ENCODE data around the gene EVPL.

Gene EVPL

GRCh38 chr17:76053246-76054111 is 26.4 kb upstream of the EVPL start:
- TF ChIP-seq MAX (IDR thresholded peaks at IDR 0.05; ENCODE audit: low read depth, low read length) (no peak), MYC (IDR thresholded peaks at IDR 0.05; ENCODE audit: low read depth, low read length) (no peak), CTCF (IDR thresholded peaks at IDR 0.05; ENCODE audit: low read depth, low read length) (no peak), POLR2A (IDR thresholded peaks at IDR 0.05; ENCODE audit: extremely low read depth, insufficient read length) (no peak)
- H3K4me3 ChIP-seq (ENCODE audit: low read depth, low read length), result no peak overlapping the region
- peak; percentile 42 for DNase-seq (ENCODE audit: low read depth)

GRCh38 chr17:76051561-76051960 is 24.5 kb upstream of the EVPL start:
- DNase-seq (ENCODE audit: low read depth), result no peak
- no peak for TF ChIP-seq MYC (IDR thresholded peaks at IDR 0.05; ENCODE audit: low read depth, low read length)
- no peak for TF ChIP-seq CTCF (IDR thresholded peaks at IDR 0.05; ENCODE audit: low read depth, low read length)
- no peak for TF ChIP-seq POLR2A (IDR thresholded peaks at IDR 0.05; ENCODE audit: extremely low read depth, insufficient read length)
- TF ChIP-seq MAX (IDR thresholded peaks at IDR 0.05; ENCODE audit: low read depth, low read length), result no peak
- H3K4me3 ChIP-seq (ENCODE audit: low read depth, low read length), result no peak overlapping the region

- no peak for DNase-seq (ENCODE audit: low read depth)
- no peak overlapping the region for H3K4me3 ChIP-seq (ENCODE audit: low read depth, low read length)
- no peak for TF ChIP-seq POLR2A (IDR thresholded peaks at IDR 0.05; ENCODE audit: extremely low read depth, insufficient read length)
- TF ChIP-seq MAX (IDR thresholded peaks at IDR 0.05; ENCODE audit: low read depth, low read length), result no peak
- no peak for TF ChIP-seq CTCF (IDR thresholded peaks at IDR 0.05; ENCODE audit: low read depth, low read length)
- TF ChIP-seq MYC (IDR thresholded peaks at IDR 0.05; ENCODE audit: low read depth, low read length), result no peak
These were observed 23.7 kb upstream of the EVPL start for GRCh38 chr17:76050538-76051467.

GRCh38 chr17:76049836-76050537 is 22.9 kb upstream of the EVPL start:
- DNase-seq (ENCODE audit: low read depth), result no peak
- no peak overlapping the region for H3K4me3 ChIP-seq (ENCODE audit: low read depth, low read length)
- TF ChIP-seq MYC (IDR thresholded peaks at IDR 0.05; ENCODE audit: low read depth, low read length) (no peak), CTCF (IDR thresholded peaks at IDR 0.05; ENCODE audit: low read depth, low read length) (no peak), POLR2A (IDR thresholded peaks at IDR 0.05; ENCODE audit: extremely low read depth, insufficient read length) (no peak), MAX (IDR thresholded peaks at IDR 0.05; ENCODE audit: low read depth, low read length) (no peak)

- TF ChIP-seq MAX (IDR thresholded peaks at IDR 0.05; ENCODE audit: low read depth, low read length), result no peak
- TF ChIP-seq CTCF (IDR thresholded peaks at IDR 0.05; ENCODE audit: low read depth, low read length), result no peak
- TF ChIP-seq POLR2A (IDR thresholded peaks at IDR 0.05; ENCODE audit: extremely low read depth, insufficient read length), result no peak
- no peak for TF ChIP-seq MYC (IDR thresholded peaks at IDR 0.05; ENCODE audit: low read depth, low read length)
- DNase-seq (ENCODE audit: low read depth), result no peak
- H3K4me3 ChIP-seq (ENCODE audit: low read depth, low read length), result no peak overlapping the region
These were observed 22.1 kb upstream of the EVPL start for GRCh38 chr17:76049239-76049638.

All from NB4 (cell line).